Activated CD4-positive, alpha-beta memory T cell treated with anti-CD3 and anti-CD28 coated beads, Interleukin-2, amount 10 ng/mL, durations not matched to agents 7 days and 5 days (primary cell): ENCODE data around the gene SPPL3. TPM values are rescaled to one million over a fixed set of nuclear protein-coding genes. Genes with fewer than 3 reads are reported as not detected.
A peak's percentile ranks its signal among the peaks of the same experiment; 100 is the strongest.

ENCODE experiments used
- CTCF ChIA-PET: fragments of 350-600 bp; sonication (Branson Sonifier 250); formaldehyde crosslinking; loops from one replicate; lab custom pipeline; 2021; ENCODE audit warnings: antibody characterized with exemption, inconsistent platforms; lab: Charles Lee
- POLR2A ChIA-PET: fragments of 350-600 bp; sonication (Branson Sonifier 250); formaldehyde crosslinking; loops from one replicate; lab custom pipeline; 2021; ENCODE audit warnings: antibody characterized with exemption; lab: Charles Lee
- DNase-seq: peaks from one replicate; pipeline ENCODE4 v3.0.0-alpha.2; 2020
- H3K27ac Mint-ChIP-seq: one replicate; pipeline ENCODE4 v1.8.0; 2021; ENCODE audit warnings: mild to moderate bottlenecking, mixed read lengths
- H3K27me3 Mint-ChIP-seq: one replicate; pipeline ENCODE4 v1.8.0; 2021; ENCODE audit warnings: mixed read lengths
- H3K36me3 Mint-ChIP-seq: one replicate; pipeline ENCODE4 v1.8.0; 2021; ENCODE audit warnings: low read depth, mixed read lengths
- H3K4me1 Mint-ChIP-seq: one replicate; pipeline ENCODE4 v1.8.0; 2021; ENCODE audit warnings: mixed read lengths
- H3K4me3 Mint-ChIP-seq: one replicate; pipeline ENCODE4 v1.8.0; 2021; ENCODE audit warnings: mild to moderate bottlenecking, mixed read lengths
- H3K9me3 Mint-ChIP-seq: one replicate; pipeline ENCODE4 v1.8.0; 2021; ENCODE audit warnings: mixed read lengths
- total RNA-seq, 2 experiments: library from RNA; stranded (reverse); gene quantifications; one replicate each; pipeline ENCODE4 v1.2.3, GENCODE V29; 2021

SPPL3 gene
- total RNA-seq, 2 experiments from 2014 or later, result 32.0 to 32.1 TPM

- H3K27me3 Mint-ChIP-seq, result no peaks in the 10 kb centered on the region
- no peaks in the 10 kb centered on the region for H3K9me3 Mint-ChIP-seq
- H3K27ac Mint-ChIP-seq, result no peak overlapping the region
- DNase-seq, result no peak
- CTCF ChIA-PET, result no interaction called here
- H3K4me1 Mint-ChIP-seq, result peaks cover 32% of the 10 kb centered on the region
- peaks cover 48% of the 10 kb centered on the region for H3K36me3 Mint-ChIP-seq
- POLR2A ChIA-PET, result no interaction called here
- H3K4me3 Mint-ChIP-seq, result no peak overlapping the region
These were observed 181.4 kb downstream of the SPPL3 start for GRCh38 chr12:120722784-120723183.

- DNase-seq, result no peak
- Mint-ChIP-seq H3K4me3 (no peak overlapping the region), H3K36me3 (peaks cover 51% of the 10 kb centered on the region), H3K27ac (peak overlapping the region; percentile 6), H3K27me3 (no peaks in the 10 kb centered on the region), H3K9me3 (no peaks in the 10 kb centered on the region), H3K4me1 (peaks cover 32% of the 10 kb centered on the region)
- ChIA-PET CTCF (no interaction called here), POLR2A (no interaction called here)
These were observed 182.3 kb downstream of the SPPL3 start for GRCh38 chr12:120721866-120722265.

- ChIA-PET POLR2A (no interaction called here), CTCF (no interaction called here)
- Mint-ChIP-seq H3K4me3 (no peak overlapping the region), H3K9me3 (no peaks in the 10 kb centered on the region), H3K27ac (no peak overlapping the region), H3K27me3 (no peaks in the 10 kb centered on the region), H3K36me3 (peaks cover 58% of the 10 kb centered on the region), H3K4me1 (peaks cover 28% of the 10 kb centered on the region)
- DNase-seq, result no peak
These were observed 183.0 kb downstream of the SPPL3 start for GRCh38 chr12:120720987-120721801.

GRCh38 chr12:120720234-120720986, 183.7 kb downstream of the SPPL3 start:
- ChIA-PET CTCF (interaction anchor here (0.9 to 1.1 kb wide), 2 partner anchors 11 to 72 kb away, joined by 3 read pairs; no protein-coding TSS in a partner anchor), POLR2A (no interaction called here)
- Mint-ChIP-seq H3K4me3 (no peak overlapping the region), H3K27ac (no peak overlapping the region), H3K9me3 (no peaks in the 10 kb centered on the region), H3K27me3 (no peaks in the 10 kb centered on the region), H3K4me1 (peaks cover 25% of the 10 kb centered on the region), H3K36me3 (peaks cover 62% of the 10 kb centered on the region)
- DNase-seq, result no peak

- no peak for DNase-seq
- no peak overlapping the region for H3K4me3 Mint-ChIP-seq
- H3K4me1 Mint-ChIP-seq, result peaks cover 17% of the 10 kb centered on the region
- POLR2A ChIA-PET, result no interaction called here
- CTCF ChIA-PET, result interaction anchor here (0.9 to 1.1 kb wide), 2 partner anchors 10 to 71 kb away, joined by 3 read pairs; no protein-coding TSS in a partner anchor
- H3K36me3 Mint-ChIP-seq, result peaks cover 65% of the 10 kb centered on the region
- H3K9me3 Mint-ChIP-seq, result no peaks in the 10 kb centered on the region
- no peaks in the 10 kb centered on the region for H3K27me3 Mint-ChIP-seq
- no peak overlapping the region for H3K27ac Mint-ChIP-seq
These were observed 184.5 kb downstream of the SPPL3 start for GRCh38 chr12:120719496-120720233.

GRCh38 chr12:120719072-120719471, 185.1 kb downstream of the SPPL3 start:
- Mint-ChIP-seq H3K4me1 (peaks cover 18% of the 10 kb centered on the region), H3K27me3 (no peaks in the 10 kb centered on the region), H3K36me3 (peaks cover 69% of the 10 kb centered on the region), H3K27ac (no peak overlapping the region), H3K9me3 (no peaks in the 10 kb centered on the region), H3K4me3 (no peak overlapping the region)
- ChIA-PET CTCF (interaction anchor here (1.1 kb wide), 1 partner anchor 70 kb away, joined by 3 read pairs; no protein-coding TSS in a partner anchor), POLR2A (no interaction called here)
- no peak for DNase-seq

- no peak for DNase-seq
- Mint-ChIP-seq H3K27ac (no peak overlapping the region), H3K4me3 (no peak overlapping the region), H3K36me3 (peaks cover 70% of the 10 kb centered on the region), H3K27me3 (no peaks in the 10 kb centered on the region), H3K9me3 (no peaks in the 10 kb centered on the region), H3K4me1 (peaks cover 27% of the 10 kb centered on the region)
- ChIA-PET POLR2A (no interaction called here), CTCF (no interaction called here)
These were observed 186.1 kb downstream of the SPPL3 start for GRCh38 chr12:120718055-120718454.

GRCh38 chr12:120713861-120714482, 190.2 kb downstream of the SPPL3 start:
- Mint-ChIP-seq H3K36me3 (peaks cover 42% of the 10 kb centered on the region), H3K27me3 (no peaks in the 10 kb centered on the region), H3K4me1 (peaks cover 43% of the 10 kb centered on the region), H3K4me3 (no peak overlapping the region), H3K9me3 (no peaks in the 10 kb centered on the region), H3K27ac (no peak overlapping the region)
- POLR2A ChIA-PET, result no interaction called here
- CTCF ChIA-PET, result interaction anchor here (0.7 to 2.2 kb wide), 6 partner anchors 17 to 131 kb away, joined by 3 to 9 read pairs (median 3); no protein-coding TSS in a partner anchor
- peak; percentile 74 for DNase-seq

GRCh38 chr12:120712610-120713009, 191.5 kb downstream of the SPPL3 start:
- CTCF ChIA-PET, result interaction anchor here (1.5 to 6.4 kb wide), 3 partner anchors 64 to 259 kb away, joined by 4 to 57 read pairs (median 10); partner anchors contain the start of gene POP5
- no peak for DNase-seq
- H3K27me3 Mint-ChIP-seq, result no peaks in the 10 kb centered on the region
- no peaks in the 10 kb centered on the region for H3K9me3 Mint-ChIP-seq
- H3K27ac Mint-ChIP-seq, result no peak overlapping the region
- POLR2A ChIA-PET, result interaction anchor here (2.4 kb wide), 1 partner anchor 132 kb away, joined by 11 read pairs; the partner anchor contains the start of gene POP5
- peaks cover 33% of the 10 kb centered on the region for H3K36me3 Mint-ChIP-seq
- no peak overlapping the region for H3K4me3 Mint-ChIP-seq
- H3K4me1 Mint-ChIP-seq, result peaks cover 34% of the 10 kb centered on the region

Other genes starting within 250 kb of the SPPL3 start
- gene MLEC, start 217.2 kb downstream of the SPPL3 start, total RNA-seq, result 10 to 100 TPM; 81.1 to 97.8 TPM
- 10 to 100 TPM; 22.4 to 23.6 TPM for gene UNC119B, start 193.9 kb downstream of the SPPL3 start, total RNA-seq
- 10 to 100 TPM; 13.7 to 14.9 TPM for gene ACADS, start 178.5 kb downstream of the SPPL3 start, total RNA-seq
- not detected for gene HNF1A, start 74.2 kb upstream of the SPPL3 start, total RNA-seq
- 10 to 100 TPM; 11.5 to 12.3 TPM for gene C12orf43, start 112.1 kb upstream of the SPPL3 start, total RNA-seq
- 100 to 1,000 TPM; 104 to 107 TPM for gene OASL, start 134.9 kb upstream of the SPPL3 start, total RNA-seq
- gene P2RX7, start 228.5 kb upstream of the SPPL3 start, total RNA-seq, result 10 to 100 TPM; 47.0 to 49.1 TPM